DOHH2 (cell line): ENCODE data around the gene UNC5B.

Source experiments
- CTCF ChIP-seq: fragments of 200-600 bp; sonication (generic); IDR thresholded peaks from one replicate; pipeline ENCODE4 v1.5.1; 2014; ENCODE audit warnings: antibody characterized with exemption, mild to moderate bottlenecking, low read depth, low read length; ENCODE audit not compliant: poor library complexity, severe bottlenecking
- EZH2phosphoT487 ChIP-seq: fragments of 200-600 bp; sonication (generic); IDR thresholded peaks from 2 replicates; pipeline ENCODE4 v1.6.1; 2017; ENCODE audit warnings: borderline replicate concordance, mild to moderate bottlenecking, antibody characterized with exemption, low read length, moderate library complexity, mixed read lengths

GRCh38 chr10:71204746-71205145, 7.6 kb upstream of the UNC5B start:
- TF ChIP-seq CTCF (no peak), EZH2phosphoT487 (no peak)
